ENCODE data around the gene GNG7.

DNA sequence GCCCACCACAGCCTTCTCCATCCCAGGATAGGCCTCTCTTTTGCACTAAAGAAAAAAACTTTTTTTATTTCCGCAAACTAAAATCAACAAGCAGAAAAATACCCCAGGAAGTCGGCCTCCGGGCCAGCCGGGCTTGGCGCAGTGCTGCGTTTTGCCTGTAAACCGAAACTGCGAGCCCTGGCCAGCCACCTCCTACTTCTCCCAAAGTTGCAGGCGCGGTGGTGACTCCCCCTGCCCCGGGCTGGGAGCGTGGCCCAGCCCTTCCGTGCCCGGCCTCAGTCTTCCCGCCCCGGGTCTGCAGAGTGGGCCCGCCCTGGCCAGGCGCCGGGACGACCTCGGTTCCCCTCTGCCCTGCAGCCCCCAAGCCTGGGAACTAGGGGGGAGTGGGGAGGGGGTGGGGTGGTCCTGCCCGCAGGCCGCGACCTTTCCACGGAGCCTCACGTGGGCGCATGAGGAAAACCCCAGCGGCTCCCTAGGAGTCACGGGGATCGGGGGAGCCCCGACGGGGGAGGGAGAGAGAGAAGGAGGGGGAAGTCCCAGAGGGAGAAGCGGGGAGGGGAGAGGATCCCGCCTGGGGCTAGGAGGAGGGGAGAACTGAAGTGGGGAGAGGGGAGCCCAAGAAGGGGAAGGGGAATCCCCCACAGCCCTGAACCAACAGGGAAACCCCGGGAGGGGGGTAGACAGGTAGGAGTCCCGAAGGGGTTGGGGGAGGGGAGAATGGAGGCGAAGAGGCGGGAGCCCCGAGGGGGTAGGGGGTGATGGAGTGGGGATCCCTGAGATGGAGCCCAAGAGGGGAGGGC is 223.5 kb downstream of the GNG7 start:
- TF ChIP-seq POLR2A (IDR thresholded peaks at IDR 0.05): no peak
- no peak for TF ChIP-seq CTCF (IDR thresholded peaks at IDR 0.05)

All from adrenal gland (tissue), 5 donors.